HepG2 (cell line): ENCODE measurements around the gene ARHGAP22. TPM values are rescaled to one million over a fixed set of nuclear protein-coding genes. Genes with fewer than 3 reads are reported as not detected.

Experiments used
- ATAC-seq: fragments of 200-7000 bp; cut with Tn5 transposase; 3 replicates; pipeline ENCODE4 v1.9.1; 2020; ENCODE audit warnings: mild to moderate bottlenecking, moderate library complexity
- BruUV-seq: library from RNA; stranded (reverse); fragments of 400-500 nt; replicated peaks from 2 replicates; lab custom pipeline; 2021; lab: Mats Ljungman, UMichigan
- CTCF ChIA-PET: fragments of 300-600 bp; formaldehyde crosslinking; extraction: SDS; loops from one replicate; lab custom pipeline; 2021; ENCODE audit warnings: low total read pairs, inconsistent platforms, low intra/inter-chr PET ratio; lab: Yijun Ruan, JAX
- POLR2A ChIA-PET: fragments of 350-600 bp; sonication (Branson Sonifier 250); formaldehyde crosslinking; loops from one replicate; lab custom pipeline; 2020; ENCODE audit warnings: antibody characterized with exemption, inconsistent platforms; lab: Yijun Ruan, JAX
- DNase-seq: peaks from one replicate; pipeline ENCODE4 v3.0.0-alpha.2; 2015; ENCODE audit warnings: low spot score
- FAIRE-seq: peaks from 3 replicates; lab custom pipeline; 2011; peaks lifted over from hg19 to GRCh38; lab: Jason Lieb, UNC
- H2AFZ ChIP-seq: one replicate; pipeline ENCODE4 v1.6.1; 2011; ENCODE audit warnings: low read length, inconsistent platforms
- H3K27ac ChIP-seq: fragments of 300-600 bp; 3 replicates; pipeline ENCODE4 v1.8.0; 2011; ENCODE audit warnings: mixed run types, mild to moderate bottlenecking, mixed read lengths, low read length, inconsistent platforms; ENCODE audit not compliant: insufficient read depth; ENCODE audit errors: extremely low read length
- H3K27me3 ChIP-seq, 2 experiments: fragments of 200-600 bp in 1 of 2; 2 replicates in 1 of 2; 3 replicates in 1 of 2; pipeline versions ENCODE4 v1.6.0 to v1.8.0; 2011; ENCODE audit warnings: low read length in 2 of 2, mild to moderate bottlenecking in 2 of 2, moderate library complexity in 2 of 2, inconsistent platforms in 1 of 2; ENCODE audit not compliant: insufficient read depth in 2 of 2, control insufficient read depth in 1 of 2
- H3K36me3 ChIP-seq, 2 experiments: fragments of 200-600 bp in 1 of 2; replicated peaks in 1 of 2; 2 replicates in 1 of 2; 3 replicates in 1 of 2; pipeline versions ENCODE4 v1.5.1 to v1.8.0; 2011; ENCODE audit warnings: low read length in 2 of 2, inconsistent platforms in 1 of 2; ENCODE audit not compliant: insufficient read depth in 2 of 2, control insufficient read depth in 1 of 2
- H3K4me1 ChIP-seq: 2 replicates; pipeline ENCODE4 v1.5.1; 2012; ENCODE audit warnings: low read length, inconsistent platforms; ENCODE audit not compliant: insufficient read depth
- H3K4me2 ChIP-seq: 2 replicates; pipeline ENCODE4 v1.6.0; 2011; ENCODE audit warnings: low read depth, low read length, inconsistent platforms
- H3K4me3 ChIP-seq, 3 experiments: fragments of 200-600 bp in 1 of 3; sonication (generic), shearing (Covaris generic) in 1 of 3; replicated peaks in 1 of 3; 2 replicates each; pipeline ENCODE4 v1.5.1; 2011 to 2016; ENCODE audit warnings: low read length in 3 of 3, inconsistent platforms in 2 of 3, low read depth in 2 of 3, mild to moderate bottlenecking in 2 of 3, control low read depth in 1 of 3, mixed read lengths in 1 of 3; ENCODE audit not compliant: insufficient read depth in 1 of 3
- H3K79me2 ChIP-seq: one replicate; pipeline ENCODE4 v1.6.1; 2011; ENCODE audit warnings: low read length, inconsistent platforms; ENCODE audit not compliant: insufficient read depth
- H3K9ac ChIP-seq: 2 replicates; pipeline ENCODE4 v1.6.0; 2011; ENCODE audit warnings: mild to moderate bottlenecking, low read depth, low read length, inconsistent platforms; ENCODE audit not compliant: insufficient read depth
- H3K9me3 ChIP-seq: 2 replicates; pipeline ENCODE4 v1.5.1; 2012; ENCODE audit warnings: mild to moderate bottlenecking, low read length
- H4K20me1 ChIP-seq: 2 replicates; pipeline ENCODE4 v1.6.0; 2011; ENCODE audit warnings: inconsistent platforms, mild to moderate bottlenecking, low read length, moderate library complexity; ENCODE audit not compliant: insufficient read depth
- CCDC6 ChIP-seq: sonication (generic); formaldehyde crosslinking; IDR thresholded peaks from 2 replicates; pipeline ENCODE4 v1.8.1; 2022; ENCODE audit warnings: mild to moderate bottlenecking, missing genetic modification reagents, moderate library complexity
- FOXA3 ChIP-seq: IDR thresholded peaks from 2 replicates; pipeline ENCODE4 v1.6.1; 2016; ENCODE audit warnings: missing genetic modification reagents, missing compliant biosample characterization
- HOMEZ ChIP-seq: IDR thresholded peaks from 2 replicates; pipeline ENCODE4 v1.6.1; 2016; ENCODE audit warnings: low read depth
- IRX3 ChIP-seq: sonication (generic); formaldehyde crosslinking; IDR thresholded peaks from 2 replicates; pipeline ENCODE4 v1.8.1; 2023; ENCODE audit warnings: mild to moderate bottlenecking, low read depth, missing genetic modification reagents, borderline replicate concordance
- NFE2L2 ChIP-seq: fragments of 150-350 bp; IDR thresholded peaks from 2 replicates; pipeline ENCODE4 v1.6.1; 2014; ENCODE audit warnings: low read length
- NFIB ChIP-seq: sonication (generic); formaldehyde crosslinking; IDR thresholded peaks from 2 replicates; pipeline ENCODE4 v1.9.0; 2021; ENCODE audit warnings: missing genetic modification reagents, mild to moderate bottlenecking, borderline replicate concordance
- TOE1 ChIP-seq: sonication (generic); formaldehyde crosslinking; IDR thresholded peaks from 2 replicates; pipeline ENCODE4 v1.4.0; 2020; ENCODE audit warnings: mild to moderate bottlenecking, missing genetic modification reagents
- YEATS4 ChIP-seq: sonication (generic); formaldehyde crosslinking; IDR thresholded peaks from 2 replicates; pipeline ENCODE4 v1.4.0; 2020; ENCODE audit warnings: missing genetic modification reagents, borderline replicate concordance
- ZNF547 ChIP-seq: sonication (generic); formaldehyde crosslinking; IDR thresholded peaks from 2 replicates; pipeline ENCODE4 v1.5.1; 2020; ENCODE audit warnings: mild to moderate bottlenecking, missing genetic modification reagents
- ZNF552 ChIP-seq: sonication (generic); formaldehyde crosslinking; IDR thresholded peaks from 2 replicates; pipeline ENCODE4 v1.9.0; 2022; ENCODE audit warnings: missing genetic modification reagents, mild to moderate bottlenecking, borderline replicate concordance
- ZNF709 ChIP-seq: sonication (generic); formaldehyde crosslinking; IDR thresholded peaks from 2 replicates; pipeline ENCODE4 v1.5.0; 2020; ENCODE audit warnings: mild to moderate bottlenecking, missing genetic modification reagents
- WGBS: methylation state at CpG from one replicate; pipeline ENCODE4 v1.1.6; 2017; ENCODE audit warnings: low lambda C conversion rate; 5-methylcytosine and 5-hydroxymethylcytosine counted together
- in situ Hi-C: cut with HindIII; loops from 2 replicates; pipeline ENCODE4 v1.10.0; 2017; ENCODE audit warnings: low pct_unique_long_range_greater_than_20kb; ENCODE audit not compliant: extremely low pct_ligation_motif_present
- intact Hi-C: fragments of 100-400 bp; cut with micrococcal nuclease; formaldehyde crosslinking; loops from one replicate; pipeline ENCODE4 v1.10.0; 2022; ENCODE audit not compliant: unreplicated experiment
- polyA plus RNA-seq, 8 experiments: library from polyadenylated mRNA; depleted of rRNA in 3 of 8; stranded (reverse) in 7 of 8; unstranded in 1 of 8; fragments of >200 nt; fragmentation: Illumina TruSeq in 4 of 8; extraction: Trizol in 4 of 8; gene quantifications; 2 replicates each; pipeline versions ENCODE4 v1.2.1 to v1.2.3, GENCODE V29; 2011 to 2016; ENCODE audit warnings: low read depth in 4 of 8, missing spikeins in 1 of 8, mixed read lengths in 1 of 8; ENCODE audit not compliant: insufficient read depth in 1 of 8
- total RNA-seq, 5 experiments: library from RNA; depleted of rRNA; stranded (reverse); fragments of >200 nt; fragmentation: Illumina TruSeq; extraction: Trizol; gene quantifications; 2 replicates each; pipeline ENCODE4 v1.2.3, GENCODE V29; 2016; ENCODE audit warnings: low read depth in 1 of 5

ARHGAP22 gene
- total and polyA plus RNA-seq, 2 of the 13 experiments (the other 11 are each of a cell fraction or from before 2014, with no cell fraction given), result 0.08 to 0.38 TPM

DNA sequence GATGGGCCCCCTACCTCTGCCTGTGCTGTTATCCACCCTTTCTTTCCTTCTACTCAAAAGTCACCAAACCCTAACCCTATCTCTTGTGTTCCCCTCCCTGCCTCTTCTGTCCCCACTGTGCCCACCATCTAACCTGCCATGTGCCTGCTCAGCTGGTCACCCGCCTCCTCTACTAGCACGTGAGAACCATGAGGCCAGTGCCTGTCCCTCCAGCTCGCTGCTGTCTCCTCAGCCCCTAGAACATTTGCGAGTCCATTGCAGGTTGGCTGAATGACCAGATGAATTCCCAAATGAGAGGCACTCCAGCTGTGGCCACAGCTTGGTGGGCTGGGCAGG, 129.0 kb downstream of the ARHGAP22 start:
- no TSS peak for BruUV-seq
- FAIRE-seq (no peak), ATAC-seq (no peak), DNase-seq (no peak)
- Histone ChIP-seq H4K20me1 (no peaks in the 10 kb centered on the region), H3K4me2 (no peak overlapping the region), H3K9ac (no peak overlapping the region), H3K36me3 (no peaks in the 10 kb centered on the region), H3K4me3 (no peak overlapping the region), H3K9me3 (no peaks in the 10 kb centered on the region), H3K79me2 (no peaks in the 10 kb centered on the region), H3K27ac (no peak overlapping the region), H2AFZ (no peak overlapping the region), H3K27me3 (peaks cover 0 to 12% of the 10 kb centered on the region in 2 experiments; a peak in 2 of 5 replicates), H3K4me1 (no peaks in the 10 kb centered on the region)
- no peak for TF ChIP-seq ZNF552 (CRISPR knock-in tag)
- intact Hi-C loops (no loop called here), in situ Hi-C loops (no loop called here)
- ChIA-PET CTCF (no interaction called here), POLR2A (no interaction called here)
- 29% methylated on average over 4 of the region's 4 CpGs for WGBS

GRCh38 chr10:48474765-48475365, 130.0 kb downstream of the ARHGAP22 start:
- FAIRE-seq (no peak), ATAC-seq (no peak), DNase-seq (no peak)
- 36% methylated on average over 3 of the region's 3 CpGs for WGBS
- intact Hi-C loops, result no loop called here
- no peaks in the 10 kb centered on the region for H3K9me3 ChIP-seq
- H2AFZ ChIP-seq, result no peak overlapping the region
- ChIA-PET POLR2A (no interaction called here), CTCF (no interaction called here)
- H3K4me3 ChIP-seq, result no peak overlapping the region
- peaks cover 9% of the 10 kb centered on the region; the same call in 1 of the 2 replicates for H3K4me1 ChIP-seq
- H4K20me1 ChIP-seq, result no peaks in the 10 kb centered on the region
- no TSS peak for BruUV-seq
- H3K27me3 ChIP-seq, result peaks cover 0 to 2% of the 10 kb centered on the region in 2 experiments; a peak in 2 of 5 replicates
- no peaks in the 10 kb centered on the region for H3K36me3 ChIP-seq
- TF ChIP-seq NFE2L2, result no peak
- no peak for TF ChIP-seq FOXA3 (CRISPR knock-in tag)
- no peak for TF ChIP-seq ZNF709 (CRISPR knock-in tag)
- no peak for TF ChIP-seq TOE1 (CRISPR knock-in tag)
- no peak for TF ChIP-seq CCDC6 (CRISPR knock-in tag)
- TF ChIP-seq IRX3, result no peak
- TF ChIP-seq HOMEZ (CRISPR knock-in tag), result no peak
- TF ChIP-seq NFIB (CRISPR knock-in tag), result no peak
- no peak for TF ChIP-seq ZNF547 (CRISPR knock-in tag)
- TF ChIP-seq YEATS4 (CRISPR knock-in tag), result no peak
- no peak overlapping the region for H3K4me2 ChIP-seq
- H3K79me2 ChIP-seq, result no peaks in the 10 kb centered on the region
- no peak overlapping the region for H3K9ac ChIP-seq
- in situ Hi-C loops, result no loop called here
- H3K27ac ChIP-seq, result no peak overlapping the region
